ENCODE results near the gene ACAP1.
"Not testable (repeated sequence)": the region's sequence is repeated elsewhere in the genome, so short reads cannot be mapped to it uniquely, and the experiment has no call there.

Gene ACAP1

GRCh38 chr17:7356072-7356549 is 19.8 kb downstream of the ACAP1 start:
- peak; percentile 84 to 92 (median 88) for DNase-seq

- DNase-seq: no peak
These were observed 20.4 kb downstream of the ACAP1 start for GRCh38 chr17:7356756-7357155.

- DNase-seq: no peak
These were observed 21.1 kb downstream of the ACAP1 start for GRCh38 chr17:7357381-7357780.

- DNase-seq: no peak
These were observed 25.6 kb downstream of the ACAP1 start for GRCh38 chr17:7361906-7362305.

- DNase-seq: peak in 2 of 4 experiments; percentile 16 to 21
These were observed 27.0 kb downstream of the ACAP1 start for GRCh38 chr17:7363311-7363710.

- DNase-seq: not testable (repeated sequence)
These were observed 29.6 kb downstream of the ACAP1 start for GRCh38 chr17:7365963-7366362.

GRCh38 chr17:7367083-7367482 is 30.8 kb downstream of the ACAP1 start:
- DNase-seq: no peak

- no peak for DNase-seq
These were observed 31.7 kb downstream of the ACAP1 start for GRCh38 chr17:7367918-7368598.

- not testable (repeated sequence) for DNase-seq
These were observed 32.3 kb downstream of the ACAP1 start for GRCh38 chr17:7368599-7368994.

GRCh38 chr17:7369825-7370224 is 33.5 kb downstream of the ACAP1 start:
- DNase-seq: no peak

GRCh38 chr17:7370853-7371252 is 34.5 kb downstream of the ACAP1 start:
- no peak for DNase-seq

GRCh38 chr17:7374353-7374752 is 38.0 kb downstream of the ACAP1 start:
- DNase-seq: no peak

GRCh38 chr17:7379134-7379533 is 42.8 kb downstream of the ACAP1 start:
- DNase-seq: no peak

- DNase-seq: peak; percentile 13 to 41 (median 40)
These were observed 44.0 kb downstream of the ACAP1 start for GRCh38 chr17:7380321-7380720.

GRCh38 chr17:7380855-7381683 is 44.7 kb downstream of the ACAP1 start, which contains the start of gene TNK1:
Gene TNK1, plus strand, starts transcription at chr17:7381089. Its CDS starts 1,838 bp downstream, at chr17:7382927.
- DNase-seq: peak in 1 of 4 experiments; percentile 38

GRCh38 chr17:7382901-7383300 is 46.6 kb downstream of the ACAP1 start:
- no peak for DNase-seq

- DNase-seq: no peak
These were observed 47.0 kb downstream of the ACAP1 start for GRCh38 chr17:7383371-7383741.

GRCh38 chr17:7383742-7384488 is 47.6 kb downstream of the ACAP1 start:
- DNase-seq: peak; percentile 21 to 60 (median 34)

GRCh38 chr17:7384489-7385081 is 48.3 kb downstream of the ACAP1 start:
- no peak for DNase-seq

GRCh38 chr17:7388856-7389255 is 52.5 kb downstream of the ACAP1 start:
- no peak for DNase-seq

GRCh38 chr17:7389924-7390910 is 53.9 kb downstream of the ACAP1 start:
- DNase-seq: no peak
